ENCODE measurements around the gene RHOC. TPM values are rescaled to one million over a fixed set of nuclear protein-coding genes. Genes with fewer than 3 reads are reported as not detected.
"Not testable (repeated sequence)": the region's sequence is repeated elsewhere in the genome, so short reads cannot be mapped to it uniquely, and the experiment has no call there.

The RHOC gene
- total RNA-seq, 4 donors from 2014 or later: 138 to 185 (median 153) TPM

DNA sequence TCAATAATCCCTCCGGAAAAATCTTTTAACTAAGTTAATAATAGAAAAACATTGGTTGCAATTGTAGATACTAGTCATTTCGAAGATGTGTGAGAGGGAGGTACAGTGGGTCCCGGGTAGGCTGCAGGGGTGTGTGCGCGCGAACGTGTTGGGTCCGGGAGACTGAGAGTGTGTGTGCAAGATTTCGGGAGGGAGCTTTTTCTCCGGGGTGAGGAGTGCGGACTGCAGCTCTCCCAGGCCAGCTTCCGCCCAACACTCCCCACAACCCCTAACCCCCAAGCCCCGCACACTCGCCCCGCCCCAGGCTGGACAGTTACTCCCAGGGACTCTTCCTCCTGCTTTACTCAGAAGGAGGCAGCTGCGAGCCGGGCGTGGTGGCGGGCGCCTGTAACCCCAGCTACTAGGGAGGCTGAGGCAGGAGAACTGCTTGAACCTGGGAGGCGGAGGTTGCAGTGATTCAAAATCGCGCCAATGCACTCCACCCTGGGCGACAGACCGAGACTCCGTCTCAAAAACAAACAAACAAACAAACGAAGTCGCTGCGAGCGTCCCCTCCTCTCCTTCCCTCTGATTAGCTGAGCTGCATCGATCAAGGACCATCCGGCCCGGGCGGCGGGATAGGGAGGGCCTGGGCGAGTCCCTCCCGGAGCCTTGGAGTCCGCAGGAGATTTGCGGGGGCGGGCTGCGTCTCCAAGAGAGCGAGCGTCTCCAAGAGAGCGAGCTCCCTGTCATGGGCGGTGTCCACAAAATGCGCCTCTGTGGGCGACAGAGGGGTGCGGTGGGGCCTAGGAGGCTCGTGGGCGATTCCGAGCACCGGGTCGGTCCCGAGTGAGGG lies 36.5 kb upstream of the RHOC start:
- no peak overlapping the region for H3K27ac ChIP-seq
- H3K27me3 ChIP-seq: peaks cover 33% of the 10 kb centered on the region
- TF ChIP-seq POLR2A (IDR thresholded peaks at IDR 0.05) (no peak), EP300 (IDR thresholded peaks at IDR 0.05) (no peak), POLR2AphosphoS5 (IDR thresholded peaks at IDR 0.05) (no peak)
- TF ChIP-seq, protein P1, sequence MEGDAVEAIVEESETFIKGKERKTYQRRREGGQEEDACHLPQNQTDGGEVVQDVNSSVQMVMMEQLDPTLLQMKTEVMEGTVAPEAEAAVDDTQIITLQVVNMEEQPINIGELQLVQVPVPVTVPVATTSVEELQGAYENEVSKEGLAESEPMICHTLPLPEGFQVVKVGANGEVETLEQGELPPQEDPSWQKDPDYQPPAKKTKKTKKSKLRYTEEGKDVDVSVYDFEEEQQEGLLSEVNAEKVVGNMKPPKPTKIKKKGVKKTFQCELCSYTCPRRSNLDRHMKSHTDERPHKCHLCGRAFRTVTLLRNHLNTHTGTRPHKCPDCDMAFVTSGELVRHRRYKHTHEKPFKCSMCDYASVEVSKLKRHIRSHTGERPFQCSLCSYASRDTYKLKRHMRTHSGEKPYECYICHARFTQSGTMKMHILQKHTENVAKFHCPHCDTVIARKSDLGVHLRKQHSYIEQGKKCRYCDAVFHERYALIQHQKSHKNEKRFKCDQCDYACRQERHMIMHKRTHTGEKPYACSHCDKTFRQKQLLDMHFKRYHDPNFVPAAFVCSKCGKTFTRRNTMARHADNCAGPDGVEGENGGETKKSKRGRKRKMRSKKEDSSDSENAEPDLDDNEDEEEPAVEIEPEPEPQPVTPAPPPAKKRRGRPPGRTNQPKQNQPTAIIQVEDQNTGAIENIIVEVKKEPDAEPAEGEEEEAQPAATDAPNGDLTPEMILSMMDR (IDR thresholded peaks at IDR 0.05): no peak
- peaks cover 11% of the 10 kb centered on the region for H3K4me1 ChIP-seq
- H3K9me3 ChIP-seq: no peaks in the 10 kb centered on the region
- peak in 1 of 2 donors; percentile 74 for DNase-seq (ENCODE audit: low spot score in 2 of 2)
- 18% methylated on average over 51 of the region's 54 CpGs for whole genome bisulfite sequencing
- peak overlapping the region; percentile 42 for H3K4me3 ChIP-seq
- no peaks in the 10 kb centered on the region for H3K36me3 ChIP-seq

DNA sequence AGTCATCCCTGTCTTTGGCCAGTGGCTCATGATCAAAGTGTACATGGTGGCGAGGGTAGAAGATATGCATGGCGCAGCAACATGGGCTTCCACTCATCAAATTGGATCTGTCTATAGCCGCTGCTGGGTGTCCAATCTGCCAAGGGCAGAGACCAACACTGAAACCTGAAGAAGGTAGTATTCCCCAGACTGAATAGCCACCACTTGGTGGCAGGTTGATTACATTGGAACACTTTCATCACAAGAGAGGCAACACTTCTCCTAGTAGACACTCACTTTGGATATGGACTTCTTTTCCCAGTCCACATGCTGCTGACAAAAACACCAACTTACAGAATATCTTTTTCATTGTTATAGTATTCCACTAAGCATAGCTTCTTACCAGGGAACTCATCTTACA lies 30.6 kb upstream of the RHOC start:
- Histone ChIP-seq H3K4me1 (no peaks in the 10 kb centered on the region), H3K36me3 (no peaks in the 10 kb centered on the region), H3K27ac (no peak overlapping the region), H3K4me3 (no peak overlapping the region), H3K9me3 (no peaks in the 10 kb centered on the region), H3K27me3 (peaks cover 2% of the 10 kb centered on the region)
- 91% methylated on average over 3 of the region's 3 CpGs for WGBS
- DNase-seq (ENCODE audit: low spot score in 2 of 2): no peak
- TF ChIP-seq POLR2A (IDR thresholded peaks at IDR 0.05) (no peak), EP300 (IDR thresholded peaks at IDR 0.05) (no peak), POLR2AphosphoS5 (IDR thresholded peaks at IDR 0.05) (no peak)
- TF ChIP-seq, protein P1 (IDR thresholded peaks at IDR 0.05): no peak

DNA sequence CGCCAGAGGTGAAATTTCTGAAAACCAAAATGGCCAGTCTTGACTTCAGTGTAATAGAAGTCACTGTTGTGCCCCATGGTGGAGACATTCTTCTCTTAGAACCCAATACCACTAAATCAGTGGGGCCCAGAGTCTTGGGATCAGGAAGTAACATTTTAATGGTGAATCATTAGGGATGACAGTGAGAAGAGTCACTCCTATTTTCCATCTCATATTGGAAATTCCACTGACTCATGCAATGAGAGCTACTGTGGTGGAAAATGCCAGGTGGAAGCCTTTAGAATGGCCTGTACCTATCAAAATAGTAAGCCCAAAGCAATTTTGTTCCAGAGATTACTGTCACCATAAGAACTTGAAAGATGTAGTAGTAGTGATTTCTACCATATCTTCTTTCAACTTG lies 28.8 kb upstream of the RHOC start:
- H3K4me3 ChIP-seq: no peak overlapping the region
- DNase-seq (ENCODE audit: low spot score in 2 of 2): no peak
- H3K9me3 ChIP-seq: no peaks in the 10 kb centered on the region
- H3K27ac ChIP-seq: no peak overlapping the region
- WGBS: 95% methylated on average over 1 of the region's 1 CpG
- no peaks in the 10 kb centered on the region for H3K4me1 ChIP-seq
- TF ChIP-seq POLR2AphosphoS5 (IDR thresholded peaks at IDR 0.05): no peak
- TF ChIP-seq POLR2A (IDR thresholded peaks at IDR 0.05): no peak
- TF ChIP-seq, protein P1 (IDR thresholded peaks at IDR 0.05): no peak
- no peak for TF ChIP-seq EP300 (IDR thresholded peaks at IDR 0.05)
- no peaks in the 10 kb centered on the region for H3K36me3 ChIP-seq
- H3K27me3 ChIP-seq: no peaks in the 10 kb centered on the region

DNA sequence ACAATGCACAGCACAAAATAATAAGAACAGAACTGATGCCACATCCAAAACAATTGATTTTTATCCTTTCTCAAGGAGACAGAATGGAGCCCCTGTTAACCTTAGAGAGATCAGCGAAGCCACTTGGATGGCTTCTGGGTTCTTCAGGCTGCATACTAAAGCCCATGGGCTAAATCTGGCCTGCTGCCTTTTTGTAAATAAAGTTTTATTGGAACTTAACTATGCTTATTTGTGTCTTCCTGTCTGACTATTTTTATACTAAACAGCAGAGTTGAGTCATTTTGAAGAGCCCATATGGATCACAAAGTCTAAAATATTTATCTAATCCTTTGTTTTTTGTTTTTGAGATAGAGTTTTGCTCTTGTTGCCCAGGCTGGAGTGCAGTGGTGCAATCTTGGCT lies 24.5 kb upstream of the RHOC start:
- Histone ChIP-seq H3K4me1 (no peaks in the 10 kb centered on the region), H3K36me3 (no peaks in the 10 kb centered on the region), H3K9me3 (no peaks in the 10 kb centered on the region), H3K4me3 (no peak overlapping the region), H3K27me3 (no peaks in the 10 kb centered on the region), H3K27ac (no peak overlapping the region)
- TF ChIP-seq POLR2AphosphoS5 (IDR thresholded peaks at IDR 0.05) (no peak), POLR2A (IDR thresholded peaks at IDR 0.05) (no peak), EP300 (IDR thresholded peaks at IDR 0.05) (no peak)
- TF ChIP-seq, protein P1 (IDR thresholded peaks at IDR 0.05): no peak
- WGBS: 100% methylated on average over 1 of the region's 1 CpG
- no peak for DNase-seq (ENCODE audit: low spot score in 2 of 2)

DNA sequence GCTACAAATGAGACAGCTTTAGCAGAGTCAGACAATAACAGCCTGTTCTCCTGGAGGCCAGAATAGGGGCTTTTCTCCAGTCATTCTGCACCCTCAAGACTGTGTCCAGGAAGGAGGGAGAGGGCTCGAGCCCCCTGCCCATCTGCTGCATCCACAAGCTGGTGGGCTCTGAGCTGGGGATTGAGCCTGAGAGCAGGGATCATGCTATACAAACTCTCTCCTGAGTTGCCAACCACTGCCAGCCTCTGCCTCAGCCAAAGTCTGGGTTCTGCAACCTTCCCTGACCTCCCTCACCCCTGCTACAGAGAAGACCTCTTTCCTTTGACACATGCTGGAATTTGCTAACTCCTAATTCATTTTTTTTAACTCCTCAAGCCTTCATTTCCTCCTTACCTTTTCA lies 23.0 kb upstream of the RHOC start:
- TF ChIP-seq EP300 (IDR thresholded peaks at IDR 0.05) (no peak), POLR2A (IDR thresholded peaks at IDR 0.05) (no peak), POLR2AphosphoS5 (IDR thresholded peaks at IDR 0.05) (no peak)
- TF ChIP-seq, protein P1 (IDR thresholded peaks at IDR 0.05): no peak
- no peaks in the 10 kb centered on the region for H3K9me3 ChIP-seq
- 63% methylated on average over 1 of the region's 1 CpG for WGBS
- H3K27me3 ChIP-seq: no peaks in the 10 kb centered on the region
- H3K36me3 ChIP-seq: no peaks in the 10 kb centered on the region
- DNase-seq (ENCODE audit: low spot score in 2 of 2): no peak
- H3K27ac ChIP-seq: no peak overlapping the region
- H3K4me1 ChIP-seq: no peaks in the 10 kb centered on the region
- H3K4me3 ChIP-seq: no peak overlapping the region

DNA sequence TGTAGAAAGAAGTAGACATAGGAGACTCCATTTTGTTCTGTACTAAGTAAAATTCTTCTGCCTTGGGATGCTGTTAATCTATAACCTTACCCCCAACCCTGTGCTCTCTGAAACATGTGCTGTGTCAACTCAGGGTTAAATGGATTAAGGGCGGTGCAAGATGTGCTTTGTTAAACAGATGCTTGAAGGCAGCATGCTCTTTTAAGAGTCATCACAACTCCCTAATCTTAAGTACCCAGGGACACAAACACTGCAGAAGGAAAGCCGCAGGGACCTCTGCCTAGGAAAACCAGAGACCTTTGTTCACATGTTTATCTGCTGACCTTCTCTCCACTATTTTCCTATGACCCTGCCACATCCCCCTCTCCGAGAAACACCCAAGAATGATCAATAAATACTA lies 22.1 kb upstream of the RHOC start:
- not testable (repeated sequence) for H3K4me3 ChIP-seq; H3K9me3 ChIP-seq; H3K27me3 ChIP-seq; H3K4me1 ChIP-seq; H3K36me3 ChIP-seq; DNase-seq (ENCODE audit: low spot score in 2 of 2); H3K27ac ChIP-seq
- 74% methylated on average over 3 of the region's 3 CpGs for WGBS

DNA sequence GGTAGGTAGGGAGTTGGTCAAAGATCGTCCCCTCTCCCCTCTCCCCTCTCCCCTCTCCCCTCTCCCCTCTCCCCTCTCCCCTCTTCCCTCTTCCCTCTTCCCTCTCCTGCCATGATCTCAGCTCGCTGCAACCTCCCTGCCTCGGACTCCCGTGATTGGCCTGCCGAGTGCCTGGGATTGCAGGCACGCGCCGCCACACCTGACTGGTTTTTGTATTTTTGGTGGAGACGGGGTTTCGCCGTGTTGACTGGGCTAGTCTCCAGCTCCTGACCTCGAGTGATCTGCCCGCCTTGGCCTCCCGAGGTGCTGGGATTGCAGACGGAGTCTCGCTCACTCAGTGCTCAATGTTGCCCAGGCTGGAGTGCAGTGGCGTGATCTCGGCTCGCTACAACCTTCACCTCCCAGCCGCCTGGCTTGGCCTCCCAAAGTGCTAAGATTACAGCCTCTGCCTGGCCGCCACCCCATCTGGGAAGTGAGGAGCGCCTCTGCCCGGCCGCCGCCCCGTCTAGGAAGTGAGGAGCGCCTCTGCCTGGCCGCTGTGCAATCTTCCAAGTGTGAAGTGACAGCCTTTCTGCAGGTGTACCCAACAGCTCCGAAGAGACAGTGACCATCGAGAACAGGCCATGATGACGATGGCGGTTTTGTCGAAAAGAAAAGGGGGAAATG lies 21.5 kb upstream of the RHOC start:
- H3K4me3 ChIP-seq; H3K4me1 ChIP-seq; H3K9me3 ChIP-seq; DNase-seq (ENCODE audit: low spot score in 2 of 2); H3K36me3 ChIP-seq; H3K27me3 ChIP-seq; H3K27ac ChIP-seq: not testable (repeated sequence)
- WGBS: 94% methylated on average over 23 of the region's 33 CpGs
